SU-DHL-6 (cell line): ENCODE results near the gene SNX9.

Experiments used
- H2AFZ ChIP-seq: fragments of 200-600 bp; sonication (generic); 2 replicates; pipeline ENCODE4 v1.6.1; 2014; ENCODE audit warnings: low read depth, mild to moderate bottlenecking, moderate library complexity, mixed read lengths, antibody characterized with exemption, low read length; ENCODE audit not compliant: severe bottlenecking
- H3F3A ChIP-seq: fragments of 200-600 bp; shearing (Covaris generic); 2 replicates; pipeline ENCODE4 v1.6.0; 2016; ENCODE audit warnings: antibody characterized with exemption, mild to moderate bottlenecking; ENCODE audit not compliant: insufficient read depth
- H3K27ac ChIP-seq: fragments of 200-600 bp; sonication (generic); 2 replicates; pipeline ENCODE4 v1.5.1; 2016; ENCODE audit warnings: low read depth, mild to moderate bottlenecking, low read length, moderate library complexity, mixed read lengths
- H3K27me3 ChIP-seq: fragments of 200-600 bp; sonication (generic), shearing (Covaris generic); 2 replicates; pipeline ENCODE4 v1.6.0; 2014; ENCODE audit warnings: mild to moderate bottlenecking, low read length
- H3K36me3 ChIP-seq: fragments of 200-600 bp; sonication (generic); 2 replicates; pipeline ENCODE4 v1.6.1; 2014; ENCODE audit warnings: mild to moderate bottlenecking, low read length, mixed read lengths
- H3K4me2 ChIP-seq: fragments of 300-600, 200-600 bp; shearing (Covaris generic), sonication (generic); 2 replicates; pipeline ENCODE4 v1.6.0; 2014; ENCODE audit warnings: low read length, low read depth, mild to moderate bottlenecking; ENCODE audit not compliant: poor library complexity, severe bottlenecking
- H3K4me3 ChIP-seq: fragments of 200-600 bp; sonication (generic); 2 replicates; pipeline ENCODE4 v1.5.1; 2014; ENCODE audit warnings: antibody characterized with exemption, low read length, mild to moderate bottlenecking, mixed read lengths; ENCODE audit not compliant: insufficient read depth, poor library complexity, severe bottlenecking
- H3K79me2 ChIP-seq: fragments of 200-600 bp; sonication (generic); 2 replicates; pipeline ENCODE4 v1.6.1; 2014; ENCODE audit warnings: mild to moderate bottlenecking, low read length, moderate library complexity; ENCODE audit not compliant: insufficient read depth
- H3K9ac ChIP-seq: fragments of 200-600 bp; sonication (generic); 2 replicates; pipeline ENCODE4 v1.7.0; 2014; ENCODE audit warnings: mild to moderate bottlenecking, low read length
- H3K9me2 ChIP-seq: fragments of 200-600 bp; sonication (generic); replicated peaks from 2 replicates; pipeline ENCODE4 v1.6.1; 2014; ENCODE audit warnings: low read length; ENCODE audit not compliant: insufficient read depth
- H3K9me3 ChIP-seq: fragments of 200-600 bp; sonication (generic); 2 replicates; pipeline ENCODE4 v1.6.1; 2014; ENCODE audit warnings: low read length, mixed read lengths; ENCODE audit not compliant: insufficient read depth
- H4K20me1 ChIP-seq: fragments of 200-600 bp; sonication (generic); 2 replicates; pipeline ENCODE4 v1.6.1; 2014; ENCODE audit warnings: low read depth, mild to moderate bottlenecking, antibody characterized with exemption, low read length, moderate library complexity, mixed read lengths
- EZH2phosphoT487 ChIP-seq: fragments of 200-600 bp; sonication (generic), shearing (Covaris generic); conservative IDR thresholded peaks from 2 replicates; pipeline ENCODE4 v1.6.1; 2018; ENCODE audit warnings: mild to moderate bottlenecking, antibody characterized with exemption, low read length, moderate library complexity, mixed read lengths
- TF ChIP-seq, protein P1 (sequence below): fragments of 200-600 bp; sonication (generic); IDR thresholded peaks from one replicate; pipeline ENCODE4 v1.5.1; 2017; ENCODE audit warnings: antibody characterized with exemption, mild to moderate bottlenecking, low read length, moderate library complexity; ENCODE audit not compliant: insufficient read depth, poor library complexity, severe bottlenecking

Gene SNX9

DNA sequence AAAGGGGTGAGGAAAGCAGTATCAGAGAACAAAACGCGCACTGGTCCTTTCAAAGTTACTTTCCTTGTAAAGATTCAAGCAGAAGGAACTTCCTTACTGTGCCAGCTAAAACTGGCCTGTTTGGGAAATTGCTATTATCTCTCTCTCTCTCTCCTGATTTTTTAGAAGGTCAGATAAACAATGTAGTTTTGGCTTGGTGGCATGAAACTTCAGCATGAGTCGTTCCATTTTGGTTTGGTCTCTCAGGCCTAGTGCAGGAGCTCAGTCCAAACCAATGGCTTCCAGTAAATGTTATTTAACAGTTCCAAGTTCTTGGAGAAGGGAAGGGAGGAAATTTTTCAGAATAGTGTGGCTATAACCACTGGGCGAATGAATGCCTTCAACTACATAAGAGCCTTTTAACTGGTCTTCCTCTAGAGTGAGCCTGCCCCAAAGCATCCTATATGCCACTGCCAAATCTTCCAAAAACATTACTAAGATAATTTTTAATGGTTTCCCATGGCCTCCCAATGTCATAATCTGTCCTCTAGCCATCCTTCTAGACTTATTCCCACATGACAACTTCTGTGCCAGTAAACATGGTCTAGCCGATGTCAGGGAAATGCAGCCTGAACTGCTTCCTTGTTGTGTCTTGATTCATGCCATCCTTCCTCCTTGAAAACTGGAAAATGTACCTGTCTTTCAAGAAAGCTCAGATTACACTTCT lies 9.1 kb upstream of the SNX9 start:
- no peak overlapping the region for H3K4me2 ChIP-seq
- H2AFZ ChIP-seq = no peak overlapping the region
- TF ChIP-seq, protein P1, sequence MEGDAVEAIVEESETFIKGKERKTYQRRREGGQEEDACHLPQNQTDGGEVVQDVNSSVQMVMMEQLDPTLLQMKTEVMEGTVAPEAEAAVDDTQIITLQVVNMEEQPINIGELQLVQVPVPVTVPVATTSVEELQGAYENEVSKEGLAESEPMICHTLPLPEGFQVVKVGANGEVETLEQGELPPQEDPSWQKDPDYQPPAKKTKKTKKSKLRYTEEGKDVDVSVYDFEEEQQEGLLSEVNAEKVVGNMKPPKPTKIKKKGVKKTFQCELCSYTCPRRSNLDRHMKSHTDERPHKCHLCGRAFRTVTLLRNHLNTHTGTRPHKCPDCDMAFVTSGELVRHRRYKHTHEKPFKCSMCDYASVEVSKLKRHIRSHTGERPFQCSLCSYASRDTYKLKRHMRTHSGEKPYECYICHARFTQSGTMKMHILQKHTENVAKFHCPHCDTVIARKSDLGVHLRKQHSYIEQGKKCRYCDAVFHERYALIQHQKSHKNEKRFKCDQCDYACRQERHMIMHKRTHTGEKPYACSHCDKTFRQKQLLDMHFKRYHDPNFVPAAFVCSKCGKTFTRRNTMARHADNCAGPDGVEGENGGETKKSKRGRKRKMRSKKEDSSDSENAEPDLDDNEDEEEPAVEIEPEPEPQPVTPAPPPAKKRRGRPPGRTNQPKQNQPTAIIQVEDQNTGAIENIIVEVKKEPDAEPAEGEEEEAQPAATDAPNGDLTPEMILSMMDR = no peak
- TF ChIP-seq EZH2phosphoT487 = no peak
- 0 out of 2 replicates have a peak, but pooled peaks cover 3% of the 10 kb centered on the region for H3K27me3 ChIP-seq
- no peak overlapping the region for H3K27ac ChIP-seq
- no peak overlapping the region for H3K9ac ChIP-seq
- no peaks in the 10 kb centered on the region for H3K36me3 ChIP-seq
- no peak overlapping the region for H3K4me3 ChIP-seq
- no peaks in the 10 kb centered on the region for H3K9me3 ChIP-seq
- no peaks in the 10 kb centered on the region for H4K20me1 ChIP-seq
- no peaks in the 10 kb centered on the region for H3F3A ChIP-seq
- H3K79me2 ChIP-seq = no peaks in the 10 kb centered on the region
- H3K9me2 ChIP-seq = no peaks in the 10 kb centered on the region

DNA sequence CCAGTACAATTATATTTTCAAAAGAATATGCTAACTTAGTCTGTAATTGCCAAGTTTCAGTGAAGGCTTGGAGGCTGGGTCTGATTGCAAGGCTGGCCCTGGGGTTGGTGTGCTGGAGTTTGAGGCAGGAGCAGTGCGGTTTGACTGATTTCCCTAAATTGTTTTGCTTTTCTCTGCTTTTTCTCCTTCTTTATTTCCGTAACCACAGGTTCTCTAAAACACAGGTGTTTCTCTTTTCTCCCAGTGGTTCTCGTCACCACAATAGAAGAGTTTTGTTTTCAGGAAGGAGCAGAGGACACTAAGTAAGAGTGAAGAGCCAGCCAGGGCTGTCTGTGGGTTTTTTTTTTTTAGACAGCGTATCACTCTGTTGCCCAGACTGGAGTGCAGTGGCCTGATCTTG lies 8.2 kb upstream of the SNX9 start:
- H4K20me1 ChIP-seq = no peaks in the 10 kb centered on the region
- H3K27ac ChIP-seq = no peak overlapping the region
- no peaks in the 10 kb centered on the region for H3K9me3 ChIP-seq
- no peak overlapping the region for H3K4me2 ChIP-seq
- no peaks in the 10 kb centered on the region for H3F3A ChIP-seq
- no peak overlapping the region for H2AFZ ChIP-seq
- no peaks in the 10 kb centered on the region for H3K9me2 ChIP-seq
- H3K9ac ChIP-seq = no peak overlapping the region
- H3K79me2 ChIP-seq = no peaks in the 10 kb centered on the region
- 0 out of 2 replicates have a peak, but pooled peaks cover 3% of the 10 kb centered on the region for H3K27me3 ChIP-seq
- no peak overlapping the region for H3K4me3 ChIP-seq
- H3K36me3 ChIP-seq = no peaks in the 10 kb centered on the region
- TF ChIP-seq EZH2phosphoT487 = no peak
- TF ChIP-seq, protein P1 = no peak

DNA sequence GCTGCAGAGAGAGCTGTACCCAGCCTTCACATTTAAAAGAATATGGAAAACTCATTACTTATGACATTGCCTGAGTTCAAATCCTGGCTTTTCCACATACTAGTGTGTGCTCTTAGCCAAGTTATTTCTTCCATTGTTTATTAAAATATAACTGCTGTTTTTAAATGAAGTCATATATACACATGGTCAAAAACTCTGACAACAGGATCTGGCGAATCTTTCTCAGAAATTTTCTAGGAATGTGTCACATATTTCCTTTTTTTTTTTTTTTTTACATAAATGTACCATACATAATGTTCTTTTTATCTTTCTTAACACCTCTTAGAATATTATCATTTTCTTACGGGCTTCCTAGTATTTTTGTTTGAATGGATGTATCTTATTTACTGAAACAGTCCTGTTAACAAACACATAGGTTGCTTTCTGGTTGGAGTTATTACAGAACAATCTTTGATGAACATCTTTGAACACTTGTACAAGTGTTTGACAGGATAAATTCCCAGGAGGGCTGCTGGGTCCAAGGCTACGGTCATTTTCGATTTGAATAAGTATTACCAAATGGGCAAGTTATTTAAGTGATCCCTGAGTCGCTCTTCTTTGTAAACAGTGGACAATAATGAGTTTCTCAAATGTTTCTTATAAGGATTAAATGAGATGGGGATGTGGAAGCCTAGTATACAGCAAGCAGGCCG lies 1.6 kb upstream of the SNX9 start:
- H2AFZ ChIP-seq = no peak overlapping the region

More for the DNA sequence above, 1.6 kb upstream of the SNX9 start:
- H3K9me2 ChIP-seq = no peaks in the 10 kb centered on the region
- H3K27ac ChIP-seq = no peak overlapping the region
- no peak overlapping the region for H3K9ac ChIP-seq
- no peaks in the 10 kb centered on the region for H4K20me1 ChIP-seq
- H3F3A ChIP-seq = no peaks in the 10 kb centered on the region
- H3K4me3 ChIP-seq = no peak overlapping the region
- H3K27me3 ChIP-seq = 0 out of 2 replicates have a peak, but pooled peaks cover 3% of the 10 kb centered on the region
- TF ChIP-seq, protein P1 = no peak
- no peak for TF ChIP-seq EZH2phosphoT487
- H3K9me3 ChIP-seq = no peaks in the 10 kb centered on the region
- no peak overlapping the region for H3K4me2 ChIP-seq
- H3K79me2 ChIP-seq = no peaks in the 10 kb centered on the region
- no peaks in the 10 kb centered on the region for H3K36me3 ChIP-seq
